DOHH2 (cell line): ENCODE results near the gene LCT.
A peak's percentile ranks its signal among the peaks of the same experiment; 100 is the strongest.

Source experiments
- H3F3A ChIP-seq: fragments of 200-600 bp; sonication (generic), shearing (Covaris generic); 2 replicates; pipeline ENCODE4 v1.6.0; 2016; ENCODE audit warnings: antibody characterized with exemption, mild to moderate bottlenecking; ENCODE audit not compliant: control insufficient read depth, insufficient read depth
- H3K27ac ChIP-seq: fragments of 200-600 bp; sonication (generic); 2 replicates; pipeline ENCODE4 v1.5.1; 2014; ENCODE audit warnings: low read depth, mild to moderate bottlenecking, low read length, moderate library complexity
- H3K27me3 ChIP-seq: fragments of 200-600 bp; sonication (generic); 2 replicates; pipeline ENCODE4 v1.6.1; 2014; ENCODE audit warnings: mild to moderate bottlenecking, low read length, mixed read lengths; ENCODE audit not compliant: control insufficient read depth
- H3K36me3 ChIP-seq: fragments of 200-600 bp; sonication (generic); 2 replicates; pipeline ENCODE4 v1.6.1; 2014; ENCODE audit warnings: mild to moderate bottlenecking, low read length, moderate library complexity, mixed read lengths; ENCODE audit not compliant: control insufficient read depth
- H3K4me1 ChIP-seq: fragments of 200-600 bp; sonication (generic); 2 replicates; pipeline ENCODE4 v1.6.1; 2014; ENCODE audit warnings: mild to moderate bottlenecking, low read length, mixed read lengths; ENCODE audit not compliant: control insufficient read depth
- H3K4me2 ChIP-seq: fragments of 200-600 bp; sonication (generic); 2 replicates; pipeline ENCODE4 v1.6.0; 2014; ENCODE audit warnings: mild to moderate bottlenecking, low read length, moderate library complexity
- H3K4me3 ChIP-seq: fragments of 200-600 bp; sonication (generic); 2 replicates; pipeline ENCODE4 v1.5.1; 2014; ENCODE audit warnings: mild to moderate bottlenecking, low read length, mixed read lengths
- H3K79me2 ChIP-seq: fragments of 200-600 bp; sonication (generic); 2 replicates; pipeline ENCODE4 v1.6.1; 2014; ENCODE audit warnings: mild to moderate bottlenecking, low read length, mixed read lengths; ENCODE audit not compliant: control insufficient read depth
- H3K9me2 ChIP-seq: fragments of 200-600 bp; sonication (generic); replicated peaks from 2 replicates; pipeline ENCODE4 v1.6.1; 2014; ENCODE audit warnings: mild to moderate bottlenecking, low read length, mixed read lengths; ENCODE audit not compliant: control insufficient read depth
- H3K9me3 ChIP-seq: fragments of 200-600 bp; sonication (generic); 2 replicates; pipeline ENCODE4 v1.6.1; 2014; ENCODE audit warnings: antibody characterized with exemption, low read length, mixed read lengths; ENCODE audit not compliant: control insufficient read depth, insufficient read depth
- H4K20me1 ChIP-seq: fragments of 200-600 bp; sonication (generic); 2 replicates; pipeline ENCODE4 v1.6.0; 2014; ENCODE audit warnings: low read depth, mild to moderate bottlenecking, antibody characterized with exemption, low read length, moderate library complexity; ENCODE audit not compliant: control insufficient read depth, insufficient read depth
- CTCF ChIP-seq: fragments of 200-600 bp; sonication (generic); IDR thresholded peaks from one replicate; pipeline ENCODE4 v1.5.1; 2014; ENCODE audit warnings: antibody characterized with exemption, mild to moderate bottlenecking, low read depth, low read length; ENCODE audit not compliant: poor library complexity, severe bottlenecking
- EZH2phosphoT487 ChIP-seq: fragments of 200-600 bp; sonication (generic); IDR thresholded peaks from 2 replicates; pipeline ENCODE4 v1.6.1; 2017; ENCODE audit warnings: borderline replicate concordance, mild to moderate bottlenecking, antibody characterized with exemption, low read length, moderate library complexity, mixed read lengths

Gene LCT

GRCh38 chr2:135820003-135820618 is 16.9 kb downstream of the LCT start:
- Histone ChIP-seq H3K4me3 (no peak overlapping the region), H3K36me3 (no peaks in the 10 kb centered on the region), H3K79me2 (no peaks in the 10 kb centered on the region), H3K27ac (no peak overlapping the region), H3K4me2 (no peak overlapping the region), H4K20me1 (no peaks in the 10 kb centered on the region), H3K9me3 (no peaks in the 10 kb centered on the region), H3F3A (no peaks in the 10 kb centered on the region), H3K27me3 (no peaks in the 10 kb centered on the region), H3K4me1 (no peaks in the 10 kb centered on the region), H3K9me2 (no peaks in the 10 kb centered on the region)
- TF ChIP-seq EZH2phosphoT487 (no peak), CTCF (no peak)

DNA sequence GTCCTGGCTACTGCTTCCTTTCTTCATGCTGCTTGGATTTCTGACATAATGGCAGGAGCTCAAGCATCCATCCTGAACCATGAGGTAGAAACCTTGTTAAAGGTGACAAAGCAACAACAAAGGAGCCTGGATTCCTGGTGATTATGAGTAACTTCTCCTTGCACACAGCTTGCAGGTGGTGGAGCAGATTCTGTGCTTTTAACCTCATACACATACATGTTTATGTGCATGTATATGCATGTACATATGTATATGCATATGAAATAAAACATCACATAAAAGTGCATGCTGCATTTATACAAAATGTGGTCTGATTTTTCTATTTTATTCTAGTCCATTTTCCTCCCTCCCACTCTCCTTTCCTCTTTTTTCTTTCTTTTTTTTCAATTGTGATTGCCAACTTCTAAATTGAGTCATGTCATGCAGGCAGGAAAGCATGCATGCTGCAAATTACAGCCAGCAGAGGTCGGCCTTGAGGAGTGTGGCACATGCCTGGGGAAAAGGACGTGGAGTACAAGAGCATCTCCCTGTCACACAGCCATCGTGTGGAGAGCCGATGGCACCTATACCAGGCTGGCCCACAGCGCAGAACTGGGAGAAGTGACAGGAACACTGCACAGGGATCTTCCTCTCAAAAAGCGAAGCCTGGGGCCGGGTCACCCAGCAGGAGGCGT is 17.9 kb downstream of the LCT start:
- no peaks in the 10 kb centered on the region for H3K4me1 ChIP-seq
- H3K4me2 ChIP-seq = no peak overlapping the region
- no peaks in the 10 kb centered on the region for H3K36me3 ChIP-seq
- H3K79me2 ChIP-seq = no peaks in the 10 kb centered on the region
- H3K9me3 ChIP-seq = no peaks in the 10 kb centered on the region
- H3F3A ChIP-seq = no peaks in the 10 kb centered on the region
- H3K27ac ChIP-seq = no peak overlapping the region
- H3K9me2 ChIP-seq = no peaks in the 10 kb centered on the region
- no peaks in the 10 kb centered on the region for H3K27me3 ChIP-seq
- TF ChIP-seq EZH2phosphoT487 (no peak), CTCF (peak; percentile 59)
- H4K20me1 ChIP-seq = no peaks in the 10 kb centered on the region
- no peak overlapping the region for H3K4me3 ChIP-seq

DNA sequence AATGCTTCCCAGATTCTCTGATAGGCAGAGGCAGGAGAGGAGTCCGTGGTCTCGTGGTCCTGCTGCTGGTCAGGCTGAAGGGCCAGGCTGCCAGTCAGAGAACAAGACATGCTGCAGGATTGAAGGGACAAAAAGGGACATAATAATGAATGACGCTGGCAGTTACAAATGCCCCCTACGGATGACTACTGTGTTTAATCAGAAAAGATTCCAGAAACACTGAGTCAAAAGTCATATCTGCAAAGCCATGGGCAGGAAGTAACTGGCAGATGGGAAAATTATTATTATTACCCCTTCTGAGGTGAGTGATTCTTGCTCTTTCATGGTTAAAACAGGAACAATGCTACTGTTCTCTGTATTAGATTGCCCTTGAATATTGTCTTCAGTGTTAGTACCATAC is 19.0 kb downstream of the LCT start:
- H3K4me3 ChIP-seq = no peak overlapping the region
- TF ChIP-seq EZH2phosphoT487 (no peak), CTCF (no peak)

More for the DNA sequence above, 19.0 kb downstream of the LCT start:
- no peaks in the 10 kb centered on the region for H3K9me3 ChIP-seq
- no peaks in the 10 kb centered on the region for H3K36me3 ChIP-seq
- no peaks in the 10 kb centered on the region for H3K79me2 ChIP-seq
- H3K9me2 ChIP-seq = no peaks in the 10 kb centered on the region
- H3K4me2 ChIP-seq = no peak overlapping the region
- no peak overlapping the region for H3K27ac ChIP-seq
- H3F3A ChIP-seq = no peaks in the 10 kb centered on the region
- H4K20me1 ChIP-seq = no peaks in the 10 kb centered on the region
- no peaks in the 10 kb centered on the region for H3K4me1 ChIP-seq
- no peaks in the 10 kb centered on the region for H3K27me3 ChIP-seq
